HepG2 (cell line): Measurements from ENCODE around the gene MICAL3. TPM values are rescaled to one million over a fixed set of nuclear protein-coding genes. Genes with fewer than 3 reads are reported as not detected.

ENCODE experiments used
- ATAC-seq: fragments of 200-7000 bp; cut with Tn5 transposase; 3 replicates; pipeline ENCODE4 v1.9.1; 2020; ENCODE audit warnings: mild to moderate bottlenecking, moderate library complexity
- BruUV-seq: library from RNA; stranded (reverse); fragments of 400-500 nt; replicated peaks from 2 replicates; lab custom pipeline; 2021; lab: Mats Ljungman, UMichigan
- CTCF ChIA-PET: fragments of 300-600 bp; formaldehyde crosslinking; extraction: SDS; loops from one replicate; lab custom pipeline; 2021; ENCODE audit warnings: low total read pairs, inconsistent platforms, low intra/inter-chr PET ratio; lab: Yijun Ruan, JAX
- POLR2A ChIA-PET: fragments of 350-600 bp; sonication (Branson Sonifier 250); formaldehyde crosslinking; loops from one replicate; lab custom pipeline; 2020; ENCODE audit warnings: antibody characterized with exemption, inconsistent platforms; lab: Yijun Ruan, JAX
- DNase-seq: peaks from one replicate; pipeline ENCODE4 v3.0.0-alpha.2; 2015; ENCODE audit warnings: low spot score
- FAIRE-seq: peaks from 3 replicates; lab custom pipeline; 2011; peaks lifted over from hg19 to GRCh38; lab: Jason Lieb, UNC
- H2AFZ ChIP-seq: one replicate; pipeline ENCODE4 v1.6.1; 2011; ENCODE audit warnings: low read length, inconsistent platforms
- H3K27ac ChIP-seq: fragments of 300-600 bp; 3 replicates; pipeline ENCODE4 v1.8.0; 2011; ENCODE audit warnings: mixed run types, mild to moderate bottlenecking, mixed read lengths, low read length, inconsistent platforms; ENCODE audit not compliant: insufficient read depth; ENCODE audit errors: extremely low read length
- H3K27me3 ChIP-seq, 2 experiments: fragments of 200-600 bp in 1 of 2; 2 replicates in 1 of 2; 3 replicates in 1 of 2; pipeline versions ENCODE4 v1.6.0 to v1.8.0; 2011; ENCODE audit warnings: low read length in 2 of 2, mild to moderate bottlenecking in 2 of 2, moderate library complexity in 2 of 2, inconsistent platforms in 1 of 2; ENCODE audit not compliant: insufficient read depth in 2 of 2, control insufficient read depth in 1 of 2
- H3K36me3 ChIP-seq, 2 experiments: fragments of 200-600 bp in 1 of 2; replicated peaks in 1 of 2; 2 replicates in 1 of 2; 3 replicates in 1 of 2; pipeline versions ENCODE4 v1.5.1 to v1.8.0; 2011; ENCODE audit warnings: low read length in 2 of 2, inconsistent platforms in 1 of 2; ENCODE audit not compliant: insufficient read depth in 2 of 2, control insufficient read depth in 1 of 2
- H3K4me1 ChIP-seq: 2 replicates; pipeline ENCODE4 v1.5.1; 2012; ENCODE audit warnings: low read length, inconsistent platforms; ENCODE audit not compliant: insufficient read depth
- H3K4me2 ChIP-seq: 2 replicates; pipeline ENCODE4 v1.6.0; 2011; ENCODE audit warnings: low read depth, low read length, inconsistent platforms
- H3K4me3 ChIP-seq, 3 experiments: fragments of 200-600 bp in 1 of 3; sonication (generic), shearing (Covaris generic) in 1 of 3; replicated peaks in 1 of 3; 2 replicates each; pipeline ENCODE4 v1.5.1; 2011 to 2016; ENCODE audit warnings: low read length in 3 of 3, inconsistent platforms in 2 of 3, low read depth in 2 of 3, mild to moderate bottlenecking in 2 of 3, control low read depth in 1 of 3, mixed read lengths in 1 of 3; ENCODE audit not compliant: insufficient read depth in 1 of 3
- H3K79me2 ChIP-seq: one replicate; pipeline ENCODE4 v1.6.1; 2011; ENCODE audit warnings: low read length, inconsistent platforms; ENCODE audit not compliant: insufficient read depth
- H3K9ac ChIP-seq: 2 replicates; pipeline ENCODE4 v1.6.0; 2011; ENCODE audit warnings: mild to moderate bottlenecking, low read depth, low read length, inconsistent platforms; ENCODE audit not compliant: insufficient read depth
- H3K9me3 ChIP-seq: 2 replicates; pipeline ENCODE4 v1.5.1; 2012; ENCODE audit warnings: mild to moderate bottlenecking, low read length
- H4K20me1 ChIP-seq: 2 replicates; pipeline ENCODE4 v1.6.0; 2011; ENCODE audit warnings: inconsistent platforms, mild to moderate bottlenecking, low read length, moderate library complexity; ENCODE audit not compliant: insufficient read depth
- ASH2L ChIP-seq: fragments of 300-600, 200-600 bp; sonication (generic); IDR thresholded peaks from 2 replicates; pipeline ENCODE4 v1.7.0; 2017; ENCODE audit warnings: low read depth, mild to moderate bottlenecking, moderate library complexity, mixed read lengths, low read length; ENCODE audit not compliant: insufficient read length
- ATF7-NPFF ChIP-seq: sonication (generic); formaldehyde crosslinking; IDR thresholded peaks from 2 replicates; pipeline ENCODE4 v1.8.1; 2023; ENCODE audit warnings: mild to moderate bottlenecking, low read depth, missing genetic modification reagents, moderate library complexity
- ELF3 ChIP-seq: IDR thresholded peaks from 2 replicates; pipeline ENCODE4 v1.6.1; 2016; ENCODE audit warnings: missing genetic modification reagents, missing compliant biosample characterization
- KLF11 ChIP-seq: IDR thresholded peaks from 2 replicates; pipeline ENCODE4 v1.6.1; 2016; ENCODE audit warnings: missing compliant biosample characterization
- MXD4 ChIP-seq: IDR thresholded peaks from 2 replicates; pipeline ENCODE4 v1.6.1; 2016; ENCODE audit warnings: mild to moderate bottlenecking, missing biosample characterization, missing genetic modification reagents
- POLR2A ChIP-seq, 2 experiments: IDR thresholded peaks; 2 replicates each; pipeline ENCODE4 v1.6.1; 2011; ENCODE audit warnings: low read depth in 2 of 2, low read length in 2 of 2, mild to moderate bottlenecking in 1 of 2, moderate library complexity in 1 of 2; ENCODE audit not compliant: insufficient read depth in 1 of 2
- SKI ChIP-seq: fragments of 450-650 bp; IDR thresholded peaks from one replicate; pipeline ENCODE4 v1.6.1; 2018; ENCODE audit warnings: mild to moderate bottlenecking; ENCODE audit not compliant: partially characterized antibody
- TP53 ChIP-seq: sonication (generic); formaldehyde crosslinking; conservative IDR thresholded peaks from 2 replicates; pipeline ENCODE4 v1.4.0; 2020; ENCODE audit warnings: missing genetic modification reagents
- ZNF788 ChIP-seq: sonication (generic); formaldehyde crosslinking; IDR thresholded peaks from 2 replicates; pipeline ENCODE4 v1.5.0; 2020; ENCODE audit warnings: mild to moderate bottlenecking, missing genetic modification reagents, borderline replicate concordance
- ZNF792 ChIP-seq: IDR thresholded peaks from 2 replicates; pipeline ENCODE4 v1.6.1; 2016
- WGBS: methylation state at CpG from one replicate; pipeline ENCODE4 v1.1.6; 2017; ENCODE audit warnings: low lambda C conversion rate; 5-methylcytosine and 5-hydroxymethylcytosine counted together
- in situ Hi-C: cut with HindIII; loops from 2 replicates; pipeline ENCODE4 v1.10.0; 2017; ENCODE audit warnings: low pct_unique_long_range_greater_than_20kb; ENCODE audit not compliant: extremely low pct_ligation_motif_present
- intact Hi-C: fragments of 100-400 bp; cut with micrococcal nuclease; formaldehyde crosslinking; loops from one replicate; pipeline ENCODE4 v1.10.0; 2022; ENCODE audit not compliant: unreplicated experiment
- polyA plus RNA-seq, 8 experiments: library from polyadenylated mRNA; depleted of rRNA in 3 of 8; stranded (reverse) in 7 of 8; unstranded in 1 of 8; fragments of >200 nt; fragmentation: Illumina TruSeq in 4 of 8; extraction: Trizol in 4 of 8; gene quantifications; 2 replicates each; pipeline versions ENCODE4 v1.2.1 to v1.2.3, GENCODE V29; 2011 to 2016; ENCODE audit warnings: low read depth in 4 of 8, missing spikeins in 1 of 8, mixed read lengths in 1 of 8; ENCODE audit not compliant: insufficient read depth in 1 of 8
- total RNA-seq, 5 experiments: library from RNA; depleted of rRNA; stranded (reverse); fragments of >200 nt; fragmentation: Illumina TruSeq; extraction: Trizol; gene quantifications; 2 replicates each; pipeline ENCODE4 v1.2.3, GENCODE V29; 2016; ENCODE audit warnings: low read depth in 1 of 5
- TF ChIP-seq, protein P1 (sequence below): sonication (generic); formaldehyde crosslinking; IDR thresholded peaks from 2 replicates; pipeline ENCODE4 v1.5.0; 2020; ENCODE audit warnings: missing genetic modification reagents
- TF ChIP-seq, protein P2 (sequence below): sonication (generic); formaldehyde crosslinking; IDR thresholded peaks from 2 replicates; pipeline ENCODE4 v1.4.0; 2020; ENCODE audit warnings: missing genetic modification reagents
- TF ChIP-seq, protein P3 (sequence below): IDR thresholded peaks from 2 replicates; pipeline ENCODE4 v1.6.1; 2016; ENCODE audit warnings: control low read depth
- TF ChIP-seq, protein P4 (sequence below): sonication (generic); formaldehyde crosslinking; IDR thresholded peaks from 2 replicates; pipeline ENCODE4 v1.4.0; 2020; ENCODE audit warnings: missing genetic modification reagents, borderline replicate concordance
- TF ChIP-seq, protein P5 (sequence below): sonication (generic); formaldehyde crosslinking; conservative IDR thresholded peaks from 2 replicates; pipeline ENCODE4 v1.4.0; 2020; ENCODE audit warnings: missing genetic modification reagents

Gene MICAL3
- total and polyA plus RNA-seq, 2 of the 13 experiments (the other 11 are each of a cell fraction or from before 2014, with no cell fraction given), result 5.3 to 12.5 TPM

DNA sequence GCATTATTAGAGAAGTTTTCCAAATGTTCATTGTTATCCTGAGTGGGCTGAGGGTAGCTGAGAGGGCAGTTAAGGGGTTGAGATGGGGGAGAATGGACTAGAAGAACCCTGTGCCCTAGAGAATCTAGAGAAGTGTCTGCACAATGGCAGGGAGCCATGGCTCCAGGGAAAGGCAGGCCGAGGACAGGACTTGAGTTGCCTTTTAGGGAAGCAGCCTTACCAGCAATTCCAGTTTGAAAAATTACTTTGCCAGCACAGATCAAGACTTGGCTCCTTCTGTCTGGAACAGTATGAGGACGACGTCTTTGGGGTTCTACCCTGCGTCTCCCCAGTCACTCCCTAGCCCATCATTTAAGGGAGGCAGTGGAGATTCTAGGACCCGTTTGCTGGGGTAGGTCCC lies 25.7 kb upstream of the MICAL3 start:
- Histone ChIP-seq H3K36me3 (no peaks in the 10 kb centered on the region), H3K9me3 (no peaks in the 10 kb centered on the region), H3K4me3 (no peak overlapping the region), H2AFZ (peak overlapping the region; percentile 76), H3K27ac (no peak overlapping the region), H3K27me3 (no peaks in the 10 kb centered on the region), H3K4me2 (peak overlapping the region; percentile 28), H3K9ac (0 out of 2 replicates have a peak overlapping the region, but pooled peaks have one; percentile 15), H3K79me2 (no peaks in the 10 kb centered on the region), H4K20me1 (no peaks in the 10 kb centered on the region), H3K4me1 (peaks cover 33% of the 10 kb centered on the region)
- FAIRE-seq (no peak), DNase-seq (no peak), ATAC-seq (no peak)
- intact Hi-C loops, result no loop called here
- in situ Hi-C loops, result no loop called here
- BruUV-seq, result no TSS peak
- 46% methylated on average over 5 of the region's 5 CpGs for WGBS
- CTCF ChIA-PET, result no interaction called here
- POLR2A ChIA-PET, result no interaction called here
- TF ChIP-seq POLR2A (IDR thresholded peaks at IDR 0.05; ENCODE audit: insufficient read depth in 1 of 2, low read depth in 2 of 2, low read length in 2 of 2) (no peak), KLF11 (CRISPR knock-in tag) (no peak), ATF7-NPFF (CRISPR knock-in tag) (no peak), ZNF792 (CRISPR knock-in tag) (no peak), MXD4 (CRISPR knock-in tag) (no peak), ZNF788 (CRISPR knock-in tag) (no peak), ASH2L (no peak), TP53 (CRISPR knock-in tag) (no peak), SKI (no peak), ELF3 (CRISPR knock-in tag) (no peak)
- TF ChIP-seq, protein P1, sequence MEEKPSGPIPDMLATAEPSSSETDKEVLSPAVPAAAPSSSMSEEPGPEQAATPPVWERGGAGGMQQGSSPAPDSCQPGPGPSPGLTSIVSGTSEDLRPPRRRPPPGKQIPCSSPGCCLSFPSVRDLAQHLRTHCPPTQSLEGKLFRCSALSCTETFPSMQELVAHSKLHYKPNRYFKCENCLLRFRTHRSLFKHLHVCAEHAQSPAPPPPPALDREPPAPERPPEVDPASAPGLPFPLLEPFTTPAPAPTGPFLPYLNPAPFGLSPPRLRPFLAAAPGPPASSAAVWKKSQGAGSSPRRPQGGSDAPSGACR (CRISPR knock-in tag), result no peak
- TF ChIP-seq, protein P2, sequence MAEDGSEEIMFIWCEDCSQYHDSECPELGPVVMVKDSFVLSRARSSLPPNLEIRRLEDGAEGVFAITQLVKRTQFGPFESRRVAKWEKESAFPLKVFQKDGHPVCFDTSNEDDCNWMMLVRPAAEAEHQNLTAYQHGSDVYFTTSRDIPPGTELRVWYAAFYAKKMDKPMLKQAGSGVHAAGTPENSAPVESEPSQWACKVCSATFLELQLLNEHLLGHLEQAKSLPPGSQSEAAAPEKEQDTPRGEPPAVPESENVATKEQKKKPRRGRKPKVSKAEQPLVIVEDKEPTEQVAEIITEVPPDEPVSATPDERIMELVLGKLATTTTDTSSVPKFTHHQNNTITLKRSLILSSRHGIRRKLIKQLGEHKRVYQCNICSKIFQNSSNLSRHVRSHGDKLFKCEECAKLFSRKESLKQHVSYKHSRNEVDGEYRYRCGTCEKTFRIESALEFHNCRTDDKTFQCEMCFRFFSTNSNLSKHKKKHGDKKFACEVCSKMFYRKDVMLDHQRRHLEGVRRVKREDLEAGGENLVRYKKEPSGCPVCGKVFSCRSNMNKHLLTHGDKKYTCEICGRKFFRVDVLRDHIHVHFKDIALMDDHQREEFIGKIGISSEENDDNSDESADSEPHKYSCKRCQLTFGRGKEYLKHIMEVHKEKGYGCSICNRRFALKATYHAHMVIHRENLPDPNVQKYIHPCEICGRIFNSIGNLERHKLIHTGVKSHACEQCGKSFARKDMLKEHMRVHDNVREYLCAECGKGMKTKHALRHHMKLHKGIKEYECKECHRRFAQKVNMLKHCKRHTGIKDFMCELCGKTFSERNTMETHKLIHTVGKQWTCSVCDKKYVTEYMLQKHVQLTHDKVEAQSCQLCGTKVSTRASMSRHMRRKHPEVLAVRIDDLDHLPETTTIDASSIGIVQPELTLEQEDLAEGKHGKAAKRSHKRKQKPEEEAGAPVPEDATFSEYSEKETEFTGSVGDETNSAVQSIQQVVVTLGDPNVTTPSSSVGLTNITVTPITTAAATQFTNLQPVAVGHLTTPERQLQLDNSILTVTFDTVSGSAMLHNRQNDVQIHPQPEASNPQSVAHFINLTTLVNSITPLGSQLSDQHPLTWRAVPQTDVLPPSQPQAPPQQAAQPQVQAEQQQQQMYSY (CRISPR knock-in tag), result no peak
- TF ChIP-seq, protein P3, sequence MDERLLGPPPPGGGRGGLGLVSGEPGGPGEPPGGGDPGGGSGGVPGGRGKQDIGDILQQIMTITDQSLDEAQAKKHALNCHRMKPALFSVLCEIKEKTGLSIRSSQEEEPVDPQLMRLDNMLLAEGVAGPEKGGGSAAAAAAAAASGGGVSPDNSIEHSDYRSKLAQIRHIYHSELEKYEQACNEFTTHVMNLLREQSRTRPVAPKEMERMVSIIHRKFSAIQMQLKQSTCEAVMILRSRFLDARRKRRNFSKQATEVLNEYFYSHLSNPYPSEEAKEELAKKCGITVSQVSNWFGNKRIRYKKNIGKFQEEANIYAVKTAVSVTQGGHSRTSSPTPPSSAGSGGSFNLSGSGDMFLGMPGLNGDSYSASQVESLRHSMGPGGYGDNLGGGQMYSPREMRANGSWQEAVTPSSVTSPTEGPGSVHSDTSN (CRISPR knock-in tag), result no peak
- TF ChIP-seq, protein P4, sequence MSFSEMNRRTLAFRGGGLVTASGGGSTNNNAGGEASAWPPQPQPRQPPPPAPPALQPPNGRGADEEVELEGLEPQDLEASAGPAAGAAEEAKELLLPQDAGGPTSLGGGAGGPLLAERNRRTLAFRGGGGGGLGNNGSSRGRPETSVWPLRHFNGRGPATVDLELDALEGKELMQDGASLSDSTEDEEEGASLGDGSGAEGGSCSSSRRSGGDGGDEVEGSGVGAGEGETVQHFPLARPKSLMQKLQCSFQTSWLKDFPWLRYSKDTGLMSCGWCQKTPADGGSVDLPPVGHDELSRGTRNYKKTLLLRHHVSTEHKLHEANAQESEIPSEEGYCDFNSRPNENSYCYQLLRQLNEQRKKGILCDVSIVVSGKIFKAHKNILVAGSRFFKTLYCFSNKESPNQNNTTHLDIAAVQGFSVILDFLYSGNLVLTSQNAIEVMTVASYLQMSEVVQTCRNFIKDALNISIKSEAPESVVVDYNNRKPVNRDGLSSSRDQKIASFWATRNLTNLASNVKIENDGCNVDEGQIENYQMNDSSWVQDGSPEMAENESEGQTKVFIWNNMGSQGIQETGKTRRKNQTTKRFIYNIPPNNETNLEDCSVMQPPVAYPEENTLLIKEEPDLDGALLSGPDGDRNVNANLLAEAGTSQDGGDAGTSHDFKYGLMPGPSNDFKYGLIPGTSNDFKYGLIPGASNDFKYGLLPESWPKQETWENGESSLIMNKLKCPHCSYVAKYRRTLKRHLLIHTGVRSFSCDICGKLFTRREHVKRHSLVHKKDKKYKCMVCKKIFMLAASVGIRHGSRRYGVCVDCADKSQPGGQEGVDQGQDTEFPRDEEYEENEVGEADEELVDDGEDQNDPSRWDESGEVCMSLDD, result no peak
- TF ChIP-seq, protein P5, sequence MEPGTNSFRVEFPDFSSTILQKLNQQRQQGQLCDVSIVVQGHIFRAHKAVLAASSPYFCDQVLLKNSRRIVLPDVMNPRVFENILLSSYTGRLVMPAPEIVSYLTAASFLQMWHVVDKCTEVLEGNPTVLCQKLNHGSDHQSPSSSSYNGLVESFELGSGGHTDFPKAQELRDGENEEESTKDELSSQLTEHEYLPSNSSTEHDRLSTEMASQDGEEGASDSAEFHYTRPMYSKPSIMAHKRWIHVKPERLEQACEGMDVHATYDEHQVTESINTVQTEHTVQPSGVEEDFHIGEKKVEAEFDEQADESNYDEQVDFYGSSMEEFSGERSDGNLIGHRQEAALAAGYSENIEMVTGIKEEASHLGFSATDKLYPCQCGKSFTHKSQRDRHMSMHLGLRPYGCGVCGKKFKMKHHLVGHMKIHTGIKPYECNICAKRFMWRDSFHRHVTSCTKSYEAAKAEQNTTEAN (CRISPR knock-in tag), result no peak
